ENCODE measurements around the gene NT5DC4.

Gene NT5DC4

GRCh38 chr2:112720785-112721184, at the start of gene NT5DC4:
NT5DC4 (plus strand) TSS chr2:112721020; CDS start chr2:112721080, 60 bp downstream.
- DNase-seq (ENCODE audit: low read depth, low spot score): no peak

DNA sequence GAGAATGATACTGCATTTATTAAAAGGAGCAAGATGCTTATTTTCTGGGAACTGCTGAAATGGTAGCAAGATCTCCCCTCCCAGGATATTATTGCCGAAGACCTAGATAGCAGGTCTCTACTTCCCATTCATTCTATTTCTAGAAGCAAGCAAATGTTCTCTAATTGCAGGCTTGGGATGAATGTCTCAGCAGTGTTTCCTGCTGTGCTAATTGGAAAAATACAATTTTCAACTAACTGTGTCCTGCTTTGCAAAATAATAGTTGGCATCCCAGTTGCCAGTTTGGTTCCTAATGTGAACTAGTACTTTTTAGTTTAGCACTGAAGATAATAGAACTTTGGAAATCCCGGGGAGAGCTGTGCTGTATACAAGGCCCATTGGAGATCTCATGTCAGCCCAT, 49.0 kb upstream of the NT5DC4 start:
- DNase-seq (ENCODE audit: low read depth, low spot score): no peak

- no peak for DNase-seq (ENCODE audit: low read depth, low spot score)
Observed at GRCh38 chr2:112673008-112673407, 47.8 kb upstream of the NT5DC4 start.

DNA sequence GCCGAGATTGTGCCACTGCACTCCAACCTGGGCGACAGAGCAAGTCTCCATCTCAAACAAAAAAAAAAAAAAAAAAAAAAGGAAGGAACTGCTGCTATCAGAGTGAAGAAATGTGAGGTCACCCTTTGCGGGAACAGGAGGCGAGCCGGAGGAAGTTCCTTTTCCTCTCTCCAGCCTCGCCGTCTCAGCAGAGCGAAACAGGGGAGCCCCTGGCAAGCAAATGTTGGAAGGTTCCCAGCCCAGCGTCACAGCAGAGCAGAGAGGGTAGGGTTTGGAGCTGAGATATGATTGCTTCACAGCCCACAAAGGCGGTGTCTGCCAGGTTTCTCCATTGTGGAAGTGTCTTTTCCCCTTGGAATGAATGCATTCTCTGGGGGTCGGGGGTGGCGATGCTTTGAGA, 46.6 kb upstream of the NT5DC4 start:
- DNase-seq (ENCODE audit: low read depth, low spot score): no peak

DNA sequence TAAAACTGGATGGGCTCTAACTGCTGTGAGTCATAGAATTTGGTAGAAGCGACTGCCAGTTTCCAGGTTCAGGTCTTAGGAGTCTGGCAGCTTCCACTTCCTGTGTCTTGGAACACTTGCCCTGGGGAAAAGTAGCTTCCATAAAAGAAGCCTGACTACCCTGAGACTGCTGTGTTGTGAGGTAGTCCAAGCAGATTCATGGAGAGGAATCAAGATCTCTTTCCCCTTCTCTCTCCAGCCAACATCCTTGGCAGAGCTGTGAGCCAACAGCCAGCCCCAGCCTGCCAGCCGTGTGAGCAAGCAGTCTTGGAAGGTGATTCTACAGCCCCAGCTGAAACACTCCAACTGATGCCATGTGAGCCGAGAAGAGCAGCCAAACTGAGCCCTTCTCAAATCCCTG, 41.3 kb upstream of the NT5DC4 start:
- no peak for DNase-seq (ENCODE audit: low read depth, low spot score)

DNA sequence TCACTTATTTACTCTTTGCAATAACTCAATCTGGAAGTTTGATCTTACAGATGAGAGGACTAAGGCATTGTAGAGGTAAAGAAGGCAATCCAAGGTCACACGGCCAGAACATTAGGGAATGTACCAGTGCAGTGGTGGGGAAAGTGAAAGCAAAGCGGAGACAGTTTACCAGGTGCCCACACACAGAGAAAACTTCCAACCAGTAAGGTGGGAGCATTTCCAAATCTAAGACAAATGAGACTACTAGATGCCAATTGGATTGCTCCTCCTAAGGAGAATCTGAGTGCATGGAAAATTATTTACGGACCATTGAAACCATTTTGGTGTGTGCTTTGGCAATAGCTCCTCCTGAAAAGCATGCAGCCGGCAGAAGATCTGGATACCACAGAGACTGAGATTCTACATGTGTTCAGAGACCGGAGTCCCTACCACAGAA, 40.1 kb upstream of the NT5DC4 start:
- DNase-seq (ENCODE audit: low read depth, low spot score): no peak

DNA sequence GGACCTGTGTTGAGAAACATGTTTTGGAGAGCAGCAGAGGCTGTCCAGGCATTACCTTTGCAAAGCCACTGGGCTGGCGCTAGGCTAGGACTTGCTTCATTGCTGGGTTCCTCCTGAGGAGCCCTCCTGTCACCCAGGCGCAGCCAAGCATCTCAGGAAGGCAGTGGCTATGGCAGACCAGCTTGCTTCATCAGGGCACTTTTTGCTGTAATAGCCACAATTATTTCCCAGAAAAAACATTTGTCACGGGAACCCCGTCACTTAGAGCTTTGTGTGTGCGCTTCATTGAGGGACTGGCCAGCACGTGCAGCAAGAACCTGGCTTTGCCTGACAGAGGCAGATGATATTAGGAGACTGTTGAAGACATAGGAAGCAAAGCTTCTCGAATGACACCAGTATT, 38.7 kb upstream of the NT5DC4 start:
- no peak for DNase-seq (ENCODE audit: low read depth, low spot score)

- DNase-seq (ENCODE audit: low read depth, low spot score): no peak
Observed at GRCh38 chr2:112683550-112684414, 37.0 kb upstream of the NT5DC4 start.

GRCh38 chr2:112684415-112684775, 36.4 kb upstream of the NT5DC4 start:
- DNase-seq (ENCODE audit: low read depth, low spot score): no peak

GRCh38 chr2:112685271-112685884, 35.4 kb upstream of the NT5DC4 start:
- no peak for DNase-seq (ENCODE audit: low read depth, low spot score)

GRCh38 chr2:112686348-112687217, 34.2 kb upstream of the NT5DC4 start:
- DNase-seq (ENCODE audit: low read depth, low spot score): no peak

DNA sequence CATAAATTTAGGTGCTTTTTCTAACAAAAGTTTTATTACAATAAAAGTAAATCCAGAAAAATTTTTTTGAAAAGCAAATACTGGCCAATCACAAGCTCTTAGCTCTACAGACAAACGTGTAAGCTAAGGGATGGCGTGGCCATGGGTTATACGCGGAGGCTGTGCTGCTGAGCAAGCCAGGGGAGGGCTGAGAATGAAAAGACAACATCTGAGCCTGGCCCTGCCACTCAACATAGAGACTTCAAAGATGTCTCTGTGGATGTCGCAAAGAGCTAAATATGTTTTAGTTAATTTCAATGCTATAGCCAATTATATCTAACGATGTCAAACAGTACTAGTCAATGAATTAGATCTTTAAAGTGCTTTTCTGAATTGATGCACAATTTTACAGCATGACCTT, 33.3 kb upstream of the NT5DC4 start:
- DNase-seq (ENCODE audit: low read depth, low spot score): no peak

DNA sequence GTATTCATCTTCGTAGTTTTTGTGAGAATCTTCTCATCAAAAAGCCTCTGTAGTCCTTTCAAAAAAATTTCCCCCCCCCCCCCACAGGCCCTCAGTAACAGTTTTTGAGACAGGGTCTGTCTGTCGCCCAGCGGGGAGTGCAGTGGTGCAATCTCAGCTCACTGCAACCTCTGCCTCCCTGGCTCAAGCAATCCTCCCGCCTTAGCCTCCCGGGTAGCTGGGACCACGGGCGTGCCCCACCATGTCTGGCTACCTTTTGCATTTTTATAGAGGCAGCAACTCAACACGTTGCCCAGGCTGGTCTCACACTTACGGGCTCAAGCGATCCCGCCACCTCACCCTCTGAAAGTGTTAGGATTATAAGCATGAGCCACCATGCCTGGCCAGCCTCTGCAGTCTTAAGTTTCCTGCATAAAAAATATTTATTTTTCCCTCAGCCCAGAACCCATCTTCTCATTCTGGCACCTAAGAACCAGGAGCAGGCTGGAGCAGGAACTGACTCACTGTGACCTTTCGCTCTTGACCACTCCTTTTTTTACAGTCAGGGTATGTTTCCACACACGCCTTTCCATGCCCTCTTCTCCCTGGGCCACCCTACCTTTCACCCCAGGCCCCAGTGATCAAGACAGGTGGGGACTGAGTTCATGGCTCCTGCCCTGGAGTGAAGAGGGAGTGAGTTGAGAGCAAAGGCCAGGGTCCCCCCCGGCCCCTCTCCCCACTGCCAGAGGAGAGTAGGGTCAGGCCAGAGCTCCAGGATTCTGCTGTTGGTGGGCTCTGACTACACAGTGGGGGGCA, 32.5 kb upstream of the NT5DC4 start:
- DNase-seq (ENCODE audit: low read depth, low spot score): no peak

- no peak for DNase-seq (ENCODE audit: low read depth, low spot score)
Observed at GRCh38 chr2:112690853-112691401, 29.9 kb upstream of the NT5DC4 start.

DNA sequence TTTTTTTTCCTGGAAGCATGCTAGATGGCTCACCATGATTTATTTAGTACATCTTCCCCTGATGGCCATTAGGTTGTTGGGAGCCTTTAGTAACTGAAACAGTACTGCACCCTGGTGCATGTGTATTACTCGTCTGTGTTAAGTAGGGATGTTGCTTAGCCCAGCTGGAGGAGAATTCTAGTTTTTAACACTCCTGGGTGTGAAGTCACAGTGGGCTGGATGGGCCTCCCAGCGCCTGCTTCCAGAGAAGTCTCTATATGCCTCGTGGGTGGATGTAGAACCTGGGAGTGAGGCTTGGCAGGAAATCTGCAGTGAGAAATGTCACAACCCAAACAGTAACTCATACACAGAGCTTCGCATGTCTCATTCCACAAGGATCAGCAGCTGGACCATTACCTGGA, 28.9 kb upstream of the NT5DC4 start:
- DNase-seq (ENCODE audit: low read depth, low spot score): no peak

GRCh38 chr2:112692495-112692911, 28.3 kb upstream of the NT5DC4 start:
- DNase-seq (ENCODE audit: low read depth, low spot score): peak; percentile 94

DNA sequence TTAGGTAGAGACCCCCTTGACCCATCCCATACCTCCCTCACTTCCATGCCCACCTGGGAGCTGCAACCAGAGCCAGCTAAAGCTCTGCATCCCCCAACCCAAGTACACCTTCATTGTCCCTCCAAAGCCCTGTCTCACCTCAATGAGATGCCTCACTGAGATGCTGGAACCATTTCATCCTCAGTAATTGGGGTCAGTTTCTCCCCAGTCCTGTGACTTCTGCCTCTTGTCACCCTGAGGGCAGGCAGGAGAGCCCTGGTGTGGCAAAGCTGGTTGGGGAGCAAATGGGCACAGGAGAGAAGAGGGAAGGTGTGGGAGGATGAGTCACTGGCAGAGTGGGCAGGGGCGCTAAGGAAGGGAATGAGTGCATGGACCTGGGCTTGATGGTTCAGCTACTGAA, 27.9 kb upstream of the NT5DC4 start:
- DNase-seq (ENCODE audit: low read depth, low spot score): no peak

DNA sequence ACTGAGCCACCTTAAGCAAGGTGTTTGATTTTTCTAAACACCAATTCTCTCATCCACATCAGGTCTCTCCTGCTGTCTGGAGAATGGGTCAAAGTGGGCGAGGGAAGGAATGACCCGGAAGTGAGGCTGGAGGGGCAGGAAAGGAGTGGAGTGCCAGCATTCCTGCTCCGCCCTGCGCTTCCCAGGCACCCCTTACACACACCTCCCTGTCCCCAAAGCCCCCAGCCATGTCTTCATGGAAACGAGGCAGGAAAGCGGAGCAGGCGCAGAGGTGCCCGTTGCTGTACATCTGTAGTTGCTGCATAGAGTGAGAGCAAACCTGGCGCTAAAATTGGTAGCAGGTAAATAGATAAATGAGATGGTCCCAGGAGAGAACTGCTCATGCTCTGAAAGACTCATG, 27.2 kb upstream of the NT5DC4 start:
- DNase-seq (ENCODE audit: low read depth, low spot score): no peak

DNA sequence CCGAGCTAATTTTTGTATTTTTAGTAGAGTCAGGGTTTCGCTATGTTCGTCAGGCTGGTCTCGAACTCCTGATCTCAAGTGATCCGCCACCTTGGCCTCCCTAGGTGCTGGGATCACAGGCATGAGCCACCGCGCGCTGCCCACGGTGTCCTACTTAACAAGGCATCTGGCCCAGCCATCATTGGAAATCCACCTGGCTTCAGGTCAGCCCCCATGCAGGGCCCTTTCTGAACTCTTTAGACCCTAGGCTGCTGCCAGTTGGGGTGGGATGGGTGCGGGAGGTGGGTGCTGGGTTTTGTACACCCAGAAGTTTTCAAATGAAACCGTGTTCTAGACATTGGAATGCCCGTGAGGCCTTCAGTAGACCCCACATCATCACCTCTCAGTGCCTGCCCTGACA, 26.6 kb upstream of the NT5DC4 start:
- DNase-seq (ENCODE audit: low read depth, low spot score): no peak

GRCh38 chr2:112698834-112699515, 21.8 kb upstream of the NT5DC4 start:
- no peak for DNase-seq (ENCODE audit: low read depth, low spot score)

Data from brain pericyte (primary cell).